LoVo (cell line): Measurements from ENCODE around the gene THUMPD1.
A peak's percentile ranks its signal among the peaks of the same experiment; 100 is the strongest.
"Not testable (repeated sequence)": the region's sequence is repeated elsewhere in the genome, so short reads cannot be mapped to it uniquely, and the experiment has no call there.

ENCODE experiments used
- DNase-seq: peaks from one replicate; pipeline ENCODE4 v3.0.0-alpha.2; 2016; ENCODE audit warnings: low spot score

The THUMPD1 gene

DNA sequence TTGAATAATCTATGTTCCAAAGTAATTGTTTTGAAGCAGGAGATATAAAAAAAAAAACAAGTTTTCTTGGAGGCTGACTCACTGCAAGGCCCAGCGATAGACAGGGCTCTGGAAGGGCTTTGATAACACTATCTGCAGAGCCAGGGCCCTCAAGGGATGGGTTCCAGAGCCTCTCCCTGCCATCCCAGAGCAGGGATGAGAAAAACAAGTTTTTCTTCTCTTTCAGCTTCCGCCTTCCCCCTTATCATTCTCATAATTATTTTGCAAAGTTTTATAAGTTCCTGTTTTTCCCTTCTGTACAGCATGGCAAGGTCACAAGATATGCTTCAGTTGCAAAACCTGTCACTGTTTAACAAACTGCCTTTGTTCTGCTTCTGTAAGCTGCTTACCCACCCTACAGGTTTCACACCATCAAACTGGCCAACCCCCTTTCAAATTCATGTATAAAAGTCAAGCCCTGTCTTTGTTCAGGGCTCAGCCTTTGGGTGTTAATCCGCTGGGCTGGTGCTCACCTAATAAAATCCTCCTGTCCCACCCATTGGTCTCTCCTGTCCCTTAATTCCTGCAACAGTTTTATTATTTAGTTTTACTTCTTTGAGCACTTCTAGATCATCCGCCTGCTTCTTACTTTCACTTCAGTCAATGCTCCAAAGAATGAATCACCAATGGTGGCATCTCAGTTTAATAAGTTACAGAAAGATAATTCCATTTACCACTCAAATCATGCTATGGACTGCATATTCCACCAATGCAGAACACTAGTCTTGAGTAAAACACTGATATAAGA lies 5.6 kb upstream of the THUMPD1 start:
- DNase-seq = no peak

DNA sequence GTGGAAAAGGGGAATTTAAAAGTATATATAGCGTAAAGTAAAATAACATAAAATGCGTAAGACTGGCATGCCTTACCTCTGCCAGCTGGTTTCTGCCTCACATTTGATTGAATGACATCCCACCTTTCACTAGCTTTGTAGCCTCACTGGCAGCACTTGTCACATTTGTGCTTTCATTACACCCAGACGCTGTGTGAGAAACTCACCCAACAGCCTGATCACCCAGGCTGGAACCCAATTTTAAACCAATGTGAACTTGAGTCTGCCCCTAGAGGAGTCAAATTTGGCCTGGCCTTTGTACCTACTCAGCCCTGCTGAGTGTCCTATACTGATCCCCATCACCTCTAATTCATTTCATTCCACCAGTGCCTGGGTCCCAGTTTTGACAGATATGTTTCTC lies 4.8 kb upstream of the THUMPD1 start:
- DNase-seq = no peak

DNA sequence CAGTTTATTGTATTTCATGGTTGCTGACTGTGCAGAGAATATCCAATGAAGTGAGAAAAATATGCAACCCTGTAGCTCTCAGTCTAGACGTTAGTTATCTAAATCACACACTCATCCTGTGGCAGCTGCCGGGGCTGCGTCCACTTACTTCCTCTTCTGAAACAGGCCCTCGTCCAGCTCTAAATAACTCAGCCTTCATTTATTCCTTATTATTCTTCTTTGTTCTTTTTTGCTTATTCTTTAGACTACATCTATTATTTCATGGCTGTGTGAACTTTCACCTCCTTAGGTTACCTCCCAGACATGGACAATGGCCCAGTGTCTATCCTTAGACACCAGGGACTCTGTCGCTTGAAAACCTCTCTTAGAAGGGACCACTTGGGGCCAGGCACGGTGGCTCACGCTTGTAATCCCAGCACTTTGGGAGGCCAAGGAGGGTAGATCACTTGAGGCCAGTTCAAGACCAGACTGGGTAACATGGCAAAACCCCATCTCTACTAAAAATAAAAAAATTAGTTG lies 3.4 kb upstream of the THUMPD1 start:
- no peak for DNase-seq

DNA sequence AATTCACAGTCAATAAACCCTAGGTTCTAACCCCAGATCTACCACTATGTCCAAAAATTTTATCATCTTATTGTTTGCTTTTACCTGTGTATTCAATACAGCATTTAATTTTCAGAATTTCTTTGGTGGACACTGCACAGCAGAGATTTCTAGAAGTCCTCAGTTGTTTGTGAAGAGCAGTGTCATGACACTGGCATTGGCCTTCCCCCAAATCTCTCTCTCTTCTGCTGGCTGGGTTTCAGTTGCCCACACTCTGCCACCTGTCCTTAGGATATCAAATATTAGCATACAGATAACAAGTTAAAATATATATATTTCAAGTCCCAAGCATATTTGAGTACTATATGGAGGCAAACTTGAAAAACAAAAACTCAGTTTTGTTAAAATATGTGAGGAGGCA lies 2.0 kb upstream of the THUMPD1 start:
- DNase-seq = no peak

DNA sequence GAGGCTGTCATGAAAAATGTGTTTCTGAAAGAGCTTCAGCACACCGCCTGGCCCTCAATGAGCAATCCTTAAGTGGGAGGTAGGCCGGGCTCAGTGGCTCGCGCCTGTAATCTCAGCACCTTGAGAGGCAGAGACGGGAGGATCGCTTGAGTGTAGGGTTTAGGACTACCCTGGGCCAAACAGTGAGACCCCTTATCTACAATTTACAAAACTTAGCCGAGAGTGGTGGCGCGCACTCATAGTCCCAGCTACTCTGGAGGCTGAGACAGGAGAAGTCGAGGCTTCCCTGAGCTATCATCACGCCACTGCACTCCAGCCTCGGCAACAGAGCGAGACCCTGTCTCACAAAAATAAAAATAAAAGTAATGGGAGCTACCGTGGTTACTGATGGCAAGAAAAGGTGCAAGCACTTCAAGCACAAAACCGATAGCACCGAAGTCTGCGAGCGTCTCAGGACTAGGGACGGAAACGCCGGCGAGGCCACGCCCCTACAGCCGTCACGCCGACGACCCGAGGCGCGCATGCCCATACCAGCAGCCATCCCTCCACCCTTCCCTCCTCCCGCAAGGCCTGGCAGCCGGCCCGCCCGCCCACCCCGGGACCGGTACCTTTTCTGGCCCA lies 607 bp downstream of the THUMPD1 start:
- peak; percentile 84 for DNase-seq

DNA sequence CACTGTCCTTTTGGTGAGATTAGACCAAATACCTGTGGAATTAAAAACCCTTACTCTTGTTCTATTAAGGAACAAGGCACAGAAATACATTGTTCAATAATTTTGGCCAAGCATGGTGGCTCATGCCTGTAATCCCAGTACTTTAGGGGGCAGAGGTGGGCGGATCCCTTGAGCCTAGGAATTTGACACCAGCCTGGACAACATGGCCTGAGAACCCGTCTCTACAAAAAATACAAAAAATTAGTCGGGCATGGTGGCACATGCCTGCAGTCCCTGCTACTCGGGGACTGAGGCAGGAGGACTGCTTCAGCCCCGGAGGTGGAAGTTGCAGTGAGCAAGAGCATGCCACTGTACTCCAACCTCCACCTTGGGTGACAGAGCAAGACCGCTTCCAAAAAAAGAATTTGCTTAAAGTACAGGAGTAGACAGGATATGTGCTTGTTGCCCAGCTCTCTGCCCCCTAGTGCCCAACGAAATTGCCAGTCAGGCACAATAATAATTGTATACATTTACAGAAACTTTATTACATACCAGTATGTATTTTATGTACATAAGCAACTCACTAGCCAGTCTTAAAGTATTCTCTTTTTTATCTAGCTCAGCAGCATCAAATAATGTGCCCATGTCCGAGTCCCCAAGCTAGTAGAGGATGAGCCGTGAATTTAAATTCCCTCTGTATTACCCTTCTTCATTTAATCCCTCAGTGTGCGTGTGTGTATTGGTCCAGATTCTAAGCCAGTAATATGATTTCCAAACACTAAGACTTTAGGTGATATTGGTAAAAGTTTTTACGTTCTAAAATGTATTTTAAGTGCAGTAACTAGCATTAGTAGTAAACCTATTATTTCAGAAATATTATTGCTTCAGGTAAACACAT lies 1.4 kb downstream of the THUMPD1 start:
- no peak for DNase-seq

DNA sequence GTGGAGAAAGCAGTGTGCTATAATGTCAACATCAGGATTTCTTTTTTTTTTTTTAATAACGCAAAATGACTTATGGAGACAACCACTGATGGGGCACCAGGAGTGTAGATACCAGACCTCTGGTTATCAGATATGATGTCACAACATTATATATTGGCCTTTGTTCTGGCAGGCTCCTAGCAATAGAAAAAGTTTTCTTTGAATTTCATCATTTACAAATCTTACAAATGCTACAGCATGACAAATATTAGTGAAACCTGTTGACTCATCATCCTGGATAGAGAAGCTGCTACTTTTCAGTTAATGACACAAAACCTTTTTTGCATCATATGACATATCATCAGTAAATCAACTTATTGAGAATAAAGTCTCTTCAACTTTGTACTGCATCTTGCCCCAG lies 6.1 kb downstream of the THUMPD1 start:
- DNase-seq = no peak

DNA sequence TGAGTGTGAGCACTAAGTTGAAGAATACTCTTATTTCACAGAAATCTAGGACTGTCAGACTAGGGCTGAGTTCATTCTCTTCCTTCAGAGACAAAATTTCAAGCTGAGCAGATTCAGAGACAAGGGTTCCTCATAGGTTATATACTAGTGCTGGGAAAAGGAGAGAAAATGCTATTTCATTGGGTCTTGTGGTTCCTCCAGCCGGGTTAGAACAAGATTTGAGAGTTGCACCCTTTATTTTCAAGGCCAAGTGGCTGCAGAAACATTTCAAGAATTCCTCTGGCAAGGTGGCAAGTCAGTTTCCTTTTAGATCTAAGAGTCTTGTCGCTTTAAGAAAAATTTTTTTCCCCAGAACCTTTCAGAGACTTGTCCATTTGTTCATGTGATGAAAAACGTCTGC lies 6.8 kb downstream of the THUMPD1 start:
- no peak for DNase-seq

DNA sequence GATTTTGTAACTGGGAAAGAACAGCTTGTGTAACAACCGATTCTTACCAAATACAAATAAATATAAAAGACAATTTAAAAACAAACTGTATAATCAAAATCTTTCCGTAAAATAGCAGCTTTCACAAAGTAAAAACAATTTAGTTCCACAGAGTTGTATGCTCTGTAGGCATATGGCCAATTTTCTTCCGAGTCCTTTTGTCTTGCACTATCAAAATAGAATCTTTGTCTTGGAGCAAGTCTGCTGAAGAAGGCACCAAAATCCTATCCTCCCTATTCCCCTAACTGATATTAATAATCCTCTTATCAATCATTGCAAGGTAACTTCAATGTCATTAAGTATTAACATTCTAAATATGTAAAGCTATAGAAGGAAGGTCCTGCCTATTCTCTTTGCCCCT lies 7.6 kb downstream of the THUMPD1 start:
- DNase-seq = no peak

DNA sequence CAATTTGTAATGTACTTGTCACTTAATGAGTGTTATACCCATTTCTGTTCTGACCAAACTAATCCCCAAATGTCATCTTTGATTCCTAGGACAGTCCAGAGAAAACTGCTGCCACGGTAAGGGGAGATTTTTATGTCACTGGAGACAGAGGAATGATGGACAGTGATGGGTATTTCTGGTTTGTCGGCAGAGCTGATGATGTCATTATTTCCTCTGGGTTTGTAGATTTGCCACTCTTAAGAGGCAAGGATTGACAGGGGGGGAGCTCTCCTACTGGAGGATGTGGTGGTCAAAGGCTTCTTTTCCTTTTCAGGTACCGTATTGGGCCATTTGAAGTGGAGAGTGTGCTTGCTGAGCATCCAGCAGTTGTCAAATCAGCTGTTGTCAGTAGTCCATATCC lies 12.5 kb downstream of the THUMPD1 start:
- DNase-seq = no peak

DNA sequence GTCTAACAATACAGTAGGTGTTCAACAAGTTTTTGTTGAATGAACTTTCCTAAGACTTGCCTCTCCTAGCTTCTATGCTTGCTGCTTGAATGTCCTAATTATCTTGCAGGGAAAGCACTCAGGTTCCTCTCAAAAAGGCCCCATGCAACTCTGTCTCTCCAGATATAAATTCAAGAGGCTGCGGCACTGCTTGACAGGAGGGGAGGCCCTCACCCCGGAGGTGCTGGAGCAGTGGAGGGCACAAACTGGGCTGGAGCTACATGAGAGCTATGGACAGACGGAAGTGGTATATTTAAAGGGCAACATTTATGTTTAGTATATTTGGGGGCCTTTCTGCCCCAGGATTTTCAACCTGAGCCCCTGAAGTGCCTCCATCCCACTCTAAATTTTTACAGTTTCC lies 14.4 kb downstream of the THUMPD1 start:
- no peak for DNase-seq

DNA sequence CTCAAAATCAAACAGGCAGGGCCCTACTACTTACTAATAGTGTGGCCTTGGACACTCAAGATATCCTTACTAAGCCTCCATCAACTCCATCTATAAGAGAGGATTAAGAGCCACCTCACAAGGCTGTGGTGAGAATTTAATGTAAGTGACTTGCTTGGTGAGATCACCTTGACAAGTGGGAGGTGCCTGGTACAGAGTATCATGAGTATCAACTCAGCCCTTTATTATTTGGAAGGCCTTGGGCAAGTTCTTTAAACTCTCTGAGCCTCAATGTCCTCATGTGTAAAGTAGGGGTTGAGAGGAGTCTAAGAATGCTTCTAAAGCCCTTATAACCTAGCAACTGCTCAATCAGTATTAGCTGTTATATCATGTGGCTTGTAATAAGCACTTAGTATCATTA lies 15.0 kb downstream of the THUMPD1 start:
- DNase-seq = no peak

DNA sequence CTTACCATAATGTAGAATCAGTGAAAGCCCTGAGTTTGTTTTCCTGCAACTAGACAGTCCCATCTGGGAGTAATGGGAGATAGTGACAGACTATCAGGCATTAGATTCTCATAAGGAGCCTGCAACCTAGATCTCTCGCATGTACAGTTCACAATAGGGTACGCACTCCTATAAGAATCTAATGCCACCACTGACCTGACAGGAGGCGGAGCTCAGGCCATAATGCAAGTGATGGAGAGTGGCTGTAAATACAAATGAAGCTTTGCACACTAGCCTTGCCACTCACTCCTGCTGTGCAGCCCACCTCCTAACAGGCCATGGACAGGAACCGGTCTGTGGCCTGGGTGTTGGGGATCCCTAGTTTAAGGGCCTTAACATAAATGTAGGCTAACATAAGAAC lies 21.4 kb downstream of the THUMPD1 start:
- no peak for DNase-seq

DNA sequence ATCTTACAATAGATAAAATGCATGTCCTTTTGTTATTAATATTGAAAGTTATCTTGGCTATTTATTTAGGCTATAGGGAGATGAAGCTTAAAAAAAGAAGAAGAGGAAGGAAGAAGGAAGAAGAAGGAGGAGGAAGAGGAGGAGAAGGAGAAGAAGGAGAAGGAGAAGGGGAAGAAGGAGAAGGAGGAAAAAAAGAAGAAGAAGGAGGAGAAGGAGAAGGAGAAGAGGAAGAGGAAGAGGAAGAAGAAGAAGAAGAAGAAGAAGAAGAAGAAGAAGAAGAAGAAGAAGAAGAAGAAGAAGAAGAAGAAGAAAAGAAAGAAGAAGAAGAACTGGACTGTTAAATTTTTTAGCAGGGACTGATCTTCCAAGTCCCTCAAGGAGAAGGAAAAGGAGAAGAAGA lies 23.9 kb downstream of the THUMPD1 start:
- not testable (repeated sequence) for DNase-seq

DNA sequence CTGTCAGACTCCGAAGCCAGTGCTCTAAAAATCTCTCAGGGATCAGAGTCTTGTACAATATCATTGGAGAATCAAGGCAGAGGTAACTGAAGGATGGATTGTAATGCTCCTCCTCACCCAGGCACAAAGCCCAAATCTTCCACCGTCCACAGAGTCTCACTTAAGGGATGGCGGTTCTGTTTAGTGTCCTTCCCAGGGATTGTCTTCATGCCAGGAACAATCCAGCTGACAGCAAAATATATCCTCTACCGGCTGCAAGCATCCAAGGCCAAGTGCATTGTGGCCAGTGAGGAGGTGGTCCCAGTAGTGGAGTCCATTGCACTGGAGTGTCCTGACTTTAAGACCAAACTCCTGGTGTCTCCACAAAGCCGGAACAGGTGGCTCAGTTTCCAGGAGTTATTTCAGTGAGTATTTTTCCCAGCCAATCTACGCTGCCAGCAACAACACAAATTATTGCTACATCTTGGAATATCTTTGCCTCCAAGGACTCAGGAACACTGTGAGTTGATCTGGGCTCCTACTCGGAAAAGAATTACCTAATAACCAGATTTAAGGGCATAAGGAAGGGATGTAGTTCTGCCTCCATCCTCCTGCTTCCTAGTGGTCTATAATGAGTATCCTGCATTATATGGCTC lies 30.2 kb downstream of the THUMPD1 start:
- DNase-seq = no peak

DNA sequence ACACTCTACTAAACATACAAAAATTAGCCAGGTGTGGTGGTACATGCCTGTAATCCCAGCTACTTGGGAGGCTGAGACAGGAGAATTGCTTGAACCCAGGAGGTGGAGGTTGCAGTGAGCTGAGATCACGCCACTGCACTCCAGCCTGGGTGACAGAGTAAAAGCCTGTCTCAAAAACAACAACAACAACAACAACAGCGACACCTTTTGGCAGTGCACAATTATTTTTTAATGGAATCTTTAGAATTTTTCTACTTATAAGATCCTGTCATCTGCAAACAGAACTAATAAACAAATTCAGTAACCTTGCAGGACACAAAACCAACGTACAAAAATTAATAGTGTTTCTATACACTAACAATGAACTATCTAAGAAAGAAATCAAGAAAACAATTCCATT lies 33.5 kb downstream of the THUMPD1 start:
- DNase-seq = not testable (repeated sequence)

DNA sequence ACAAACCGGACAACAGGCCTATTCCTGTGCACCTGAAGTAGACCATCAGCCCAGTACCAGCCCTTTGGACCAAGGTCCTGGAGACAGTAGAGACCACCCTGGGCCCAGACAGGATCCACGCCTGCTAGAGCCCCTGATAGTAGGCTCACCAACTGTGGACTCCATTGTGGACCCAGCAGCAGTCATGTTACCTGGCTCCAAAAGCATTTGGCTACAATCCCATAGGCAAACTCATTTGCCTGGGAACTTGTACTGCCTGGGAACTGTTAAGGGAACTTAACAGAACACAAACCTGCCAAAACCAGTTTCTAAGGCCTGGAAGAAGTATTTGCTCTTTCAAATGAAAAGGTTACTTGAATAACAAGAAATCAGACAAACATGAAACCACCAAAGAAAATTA lies 34.2 kb downstream of the THUMPD1 start:
- DNase-seq = no peak

DNA sequence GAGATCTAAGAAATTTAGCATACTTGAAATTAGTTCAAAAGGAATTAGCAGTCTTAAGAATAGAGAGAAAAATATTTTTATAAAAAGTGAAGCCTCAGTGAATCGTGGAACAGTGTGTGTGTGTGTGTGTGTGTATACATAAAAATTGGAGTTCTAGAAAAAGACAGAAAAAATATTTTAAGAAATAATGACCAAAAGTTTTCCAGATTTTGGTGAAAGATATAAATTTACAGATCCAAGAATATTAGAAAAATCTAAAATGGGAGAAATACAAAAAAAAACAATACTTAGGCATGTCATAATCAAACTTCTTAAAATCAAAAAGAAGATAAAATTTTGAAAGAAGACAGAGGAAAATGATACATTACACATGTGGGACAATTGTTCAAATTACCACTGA lies 35.6 kb downstream of the THUMPD1 start:
- not testable (repeated sequence) for DNase-seq

DNA sequence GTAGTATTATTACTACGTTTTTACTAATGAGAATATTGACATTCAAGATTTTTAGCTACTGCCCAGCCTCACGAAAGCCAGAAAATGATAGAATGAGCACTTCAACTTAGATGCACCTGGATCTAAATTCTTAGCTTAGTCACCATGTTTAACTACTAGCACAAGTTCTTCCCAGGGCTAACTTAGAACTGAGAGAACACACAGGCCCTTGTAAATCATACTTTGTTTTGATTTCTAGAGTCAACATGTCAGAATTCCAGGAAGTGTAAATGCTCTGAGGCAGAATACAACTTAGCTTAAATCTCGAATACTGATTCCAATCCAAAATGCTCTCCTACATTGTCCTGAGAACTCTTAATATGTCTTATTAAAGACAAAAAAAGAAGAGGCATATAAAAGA lies 37.3 kb downstream of the THUMPD1 start:
- no peak for DNase-seq

DNA sequence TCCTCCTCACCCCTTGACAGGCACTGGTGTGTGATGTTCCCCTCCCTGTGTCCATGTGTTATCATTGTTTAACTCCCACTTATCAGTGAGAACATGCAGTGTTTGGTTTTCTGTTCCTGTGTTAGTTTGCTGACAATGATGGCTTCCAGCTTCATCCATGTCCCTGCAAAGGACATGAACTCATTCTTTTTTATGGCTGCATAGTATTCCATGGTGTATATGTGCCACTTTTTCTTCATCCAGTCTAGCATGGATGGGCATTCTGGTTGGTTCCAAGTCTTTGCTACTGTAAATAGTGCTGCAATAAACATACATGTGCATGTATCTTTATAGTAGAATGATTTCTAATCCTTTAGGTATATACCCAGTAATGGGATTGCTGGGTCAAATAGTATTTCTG lies 39.9 kb downstream of the THUMPD1 start:
- DNase-seq = not testable (repeated sequence)

DNA sequence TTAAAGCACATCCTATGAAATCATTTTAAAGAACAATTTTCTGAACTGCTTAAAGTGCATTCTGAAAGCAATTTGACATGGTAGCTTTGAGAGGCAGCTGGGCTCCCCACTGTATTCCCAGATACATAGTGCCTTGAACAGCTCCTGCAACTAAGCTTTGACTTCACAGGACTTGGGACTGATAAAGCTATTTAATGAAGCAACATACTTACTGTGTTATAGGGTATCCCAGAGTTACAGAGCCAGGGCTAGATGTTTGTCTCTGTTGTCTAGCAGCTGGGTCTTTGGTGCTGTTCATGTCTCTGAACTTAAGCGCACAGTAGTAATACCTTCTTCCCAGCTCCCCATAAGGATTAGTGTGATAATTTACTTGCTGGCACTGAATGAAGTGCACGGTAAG lies 45.0 kb downstream of the THUMPD1 start:
- DNase-seq = no peak

DNA sequence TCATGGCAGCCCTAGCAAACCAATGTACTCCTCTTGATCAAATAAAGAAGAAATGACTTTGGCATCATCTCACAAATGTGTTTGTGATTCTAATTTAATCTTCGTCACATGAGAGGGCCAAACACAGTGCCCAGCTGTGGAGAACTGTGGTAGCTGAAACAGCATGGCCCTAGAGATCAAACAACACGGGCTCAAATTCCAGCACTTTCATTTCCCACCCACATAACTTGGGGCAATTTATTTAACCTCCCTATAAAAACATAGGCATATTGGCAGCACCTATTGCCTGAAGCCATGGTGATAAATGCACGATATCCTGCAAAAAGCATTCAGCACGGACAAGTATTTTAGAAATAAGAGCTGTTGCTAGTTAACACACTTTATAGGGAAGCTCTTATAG lies 46.6 kb downstream of the THUMPD1 start:
- no peak for DNase-seq
